Measurements from ENCODE around the gene RBM10. TPM values are rescaled to one million over a fixed set of nuclear protein-coding genes. Genes with fewer than 3 reads are reported as not detected.

Gene RBM10
- total RNA-seq, 2 experiments from 2014 or later: 44.9 to 45.6 TPM

GRCh38 chrX:47193475-47194193 lies 48.6 kb downstream of the RBM10 start, which contains the start of gene UBA1:
TSS of gene UBA1 (plus strand) at chrX:47193829. CDS start at chrX:47198803, 4,974 bp downstream.
- Histone ChIP-seq H2AFZ (ENCODE audit: low read length) (no peak within 1 kb of the TSS), H3K4me3 (ENCODE audit: low read depth, low read length, poor library complexity, severe bottlenecking) (peak within 1 kb of the TSS; percentile 94), H3K36me3 (ENCODE audit: insufficient read depth, low read length) (peaks cover 45% of the 10 kb centered on the region), H3K9me3 (ENCODE audit: low read length) (no peaks in the 10 kb centered on the region), H3K27ac (ENCODE audit: low read depth, low read length, poor library complexity, severe bottlenecking) (peak within 1 kb of the TSS; percentile 99), H4K20me1 (ENCODE audit: insufficient read depth, low read length) (no peaks in the 10 kb centered on the region), H3K4me2 (ENCODE audit: low read length) (peak within 1 kb of the TSS; percentile 93), H3K79me2 (ENCODE audit: insufficient read depth, low read depth, low read length) (peaks cover 55% of the 10 kb centered on the region), H3K9me2 (ENCODE audit: insufficient read depth, low read length) (no peaks in the 10 kb centered on the region), H3K4me1 (ENCODE audit: insufficient read depth, low read length, poor library complexity, severe bottlenecking) (peaks cover 33% of the 10 kb centered on the region)
- ChIA-PET CTCF (ENCODE audit: unreplicated experiment) (no interaction called here), POLR2A (interaction anchor here (0.6 kb wide), 1 partner anchor 312 kb away, joined by 6 read pairs; no protein-coding TSS in a partner anchor)
- intact Hi-C loops (cut with micrococcal nuclease; ENCODE audit: unreplicated experiment): loop anchor here (1.0 to 5.0 kb wide), 6 partner anchors 25 to 329 kb away; partner anchors contain the start of genes CDK16, RBM10 and USP11
- peak; percentile 81 for TF ChIP-seq CTCF (conservative IDR thresholded peaks at IDR 0.05; ENCODE audit: low read length)
- TF ChIP-seq EZH2phosphoT487 (IDR thresholded peaks at IDR 0.05; ENCODE audit: borderline replicate concordance, low read depth, low read length): no peak
- no TSS peak for BruUV-seq (replicated peaks)
- peak; percentile 95 for DNase-seq (ENCODE audit: low spot score)

- peaks cover 33% of the 10 kb centered on the region for H3K4me1 ChIP-seq (ENCODE audit: insufficient read depth, low read length, poor library complexity, severe bottlenecking)
- H4K20me1 ChIP-seq (ENCODE audit: insufficient read depth, low read length): no peaks in the 10 kb centered on the region
- peaks cover 55% of the 10 kb centered on the region for H3K79me2 ChIP-seq (ENCODE audit: insufficient read depth, low read depth, low read length)
- H3K4me2 ChIP-seq (ENCODE audit: low read length): peak overlapping the region; percentile 93
- POLR2A ChIA-PET: interaction anchor here (0.6 kb wide), 1 partner anchor 311 kb away, joined by 6 read pairs; no protein-coding TSS in a partner anchor
- no TSS peak for BruUV-seq (replicated peaks)
- intact Hi-C loops (cut with micrococcal nuclease; ENCODE audit: unreplicated experiment): loop anchor here (5.0 kb wide), 1 partner anchor 328 kb away; no protein-coding TSS in a partner anchor
- TF ChIP-seq EZH2phosphoT487 (IDR thresholded peaks at IDR 0.05; ENCODE audit: borderline replicate concordance, low read depth, low read length) (no peak), CTCF (conservative IDR thresholded peaks at IDR 0.05; ENCODE audit: low read length) (no peak)
- peak overlapping the region; percentile 94 for H3K4me3 ChIP-seq (ENCODE audit: low read depth, low read length, poor library complexity, severe bottlenecking)
- CTCF ChIA-PET (ENCODE audit: unreplicated experiment): no interaction called here
- no peak overlapping the region for H2AFZ ChIP-seq (ENCODE audit: low read length)
- no peak for DNase-seq (ENCODE audit: low spot score)
- peak overlapping the region; percentile 99 for H3K27ac ChIP-seq (ENCODE audit: low read depth, low read length, poor library complexity, severe bottlenecking)
- no peaks in the 10 kb centered on the region for H3K9me3 ChIP-seq (ENCODE audit: low read length)
- H3K36me3 ChIP-seq (ENCODE audit: insufficient read depth, low read length): peaks cover 52% of the 10 kb centered on the region
- no peaks in the 10 kb centered on the region for H3K9me2 ChIP-seq (ENCODE audit: insufficient read depth, low read length)
These were observed 49.3 kb downstream of the RBM10 start for GRCh38 chrX:47194194-47194787.
